Gastrocnemius medialis (tissue), 4 donors: ENCODE data around the gene POLR3C.

ENCODE experiments used
- POLR2A ChIP-seq, 2 donors: fragments of 450-650 bp; IDR thresholded peaks; one replicate each; pipeline ENCODE4 v1.6.1; 2017; ENCODE audit warnings: antibody characterized with exemption in 2 of 2, mild to moderate bottlenecking in 2 of 2, moderate library complexity in 2 of 2
- TF ChIP-seq, protein P1 (sequence below), 5 experiments: fragments of 450-650 bp in 3 of 5; fragments of 200-600 bp in 2 of 5; sonication (generic) in 2 of 5; IDR thresholded peaks in 4 of 5; conservative IDR thresholded peaks in 1 of 5; 1 replicate in 4 of 5; 2 replicates in 1 of 5; pipeline ENCODE4 v1.5.1; 2016 to 2019; ENCODE audit warnings: antibody characterized with exemption in 5 of 5, mild to moderate bottlenecking in 3 of 5, moderate library complexity in 3 of 5

- TF ChIP-seq, protein P1, sequence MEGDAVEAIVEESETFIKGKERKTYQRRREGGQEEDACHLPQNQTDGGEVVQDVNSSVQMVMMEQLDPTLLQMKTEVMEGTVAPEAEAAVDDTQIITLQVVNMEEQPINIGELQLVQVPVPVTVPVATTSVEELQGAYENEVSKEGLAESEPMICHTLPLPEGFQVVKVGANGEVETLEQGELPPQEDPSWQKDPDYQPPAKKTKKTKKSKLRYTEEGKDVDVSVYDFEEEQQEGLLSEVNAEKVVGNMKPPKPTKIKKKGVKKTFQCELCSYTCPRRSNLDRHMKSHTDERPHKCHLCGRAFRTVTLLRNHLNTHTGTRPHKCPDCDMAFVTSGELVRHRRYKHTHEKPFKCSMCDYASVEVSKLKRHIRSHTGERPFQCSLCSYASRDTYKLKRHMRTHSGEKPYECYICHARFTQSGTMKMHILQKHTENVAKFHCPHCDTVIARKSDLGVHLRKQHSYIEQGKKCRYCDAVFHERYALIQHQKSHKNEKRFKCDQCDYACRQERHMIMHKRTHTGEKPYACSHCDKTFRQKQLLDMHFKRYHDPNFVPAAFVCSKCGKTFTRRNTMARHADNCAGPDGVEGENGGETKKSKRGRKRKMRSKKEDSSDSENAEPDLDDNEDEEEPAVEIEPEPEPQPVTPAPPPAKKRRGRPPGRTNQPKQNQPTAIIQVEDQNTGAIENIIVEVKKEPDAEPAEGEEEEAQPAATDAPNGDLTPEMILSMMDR (IDR thresholded peaks at IDR 0.05 in 4 of 5, conservative IDR thresholded peaks at IDR 0.05 in 1 of 5) = no peak
- TF ChIP-seq POLR2A (IDR thresholded peaks at IDR 0.05) = peak in 1 of 2 donors; percentile 26
Observed at GRCh38 chr1:145889722-145890121, 65.7 kb downstream of the POLR3C start.
